Mesendoderm (in vitro differentiated cells): Measurements from ENCODE around the gene FTO.
A peak's percentile ranks its signal among the peaks of the same experiment; 100 is the strongest.

ENCODE experiments used
- DNase-seq: peaks from one replicate; pipeline ENCODE4 v3.0.0; 2013
- H2AK5ac ChIP-seq: 2 replicates; pipeline ENCODE4 v1.6.1; 2013; ENCODE audit warnings: low read length, inconsistent platforms
- H2BK120ac ChIP-seq: 2 replicates; pipeline ENCODE4 v1.6.1; 2013; ENCODE audit warnings: low read depth, mild to moderate bottlenecking, low read length, moderate library complexity, mixed read lengths
- H2BK15ac ChIP-seq: replicated peaks from 2 replicates; pipeline ENCODE4 v1.6.1; 2013; ENCODE audit warnings: low read depth, mild to moderate bottlenecking, moderate library complexity
- H2BK5ac ChIP-seq: 2 replicates; pipeline ENCODE4 v1.6.1; 2013; ENCODE audit warnings: low read length, inconsistent platforms
- H3K18ac ChIP-seq: 2 replicates; pipeline ENCODE4 v1.6.1; 2013; ENCODE audit warnings: mild to moderate bottlenecking, low read length, mixed read lengths
- H3K23ac ChIP-seq: one replicate; pipeline ENCODE4 v1.6.1; 2013; ENCODE audit warnings: low read length
- H3K27ac ChIP-seq: 2 replicates; pipeline ENCODE4 v1.5.1; 2013; ENCODE audit warnings: low read depth, mild to moderate bottlenecking, inconsistent platforms, low read length, moderate library complexity
- H3K27me3 ChIP-seq: 2 replicates; pipeline ENCODE4 v1.6.1; 2013; ENCODE audit warnings: low read length, control low read depth, mild to moderate bottlenecking, inconsistent platforms; ENCODE audit not compliant: insufficient read depth, poor library complexity
- H3K36me3 ChIP-seq: 2 replicates; pipeline ENCODE4 v1.6.1; 2013; ENCODE audit warnings: low read length, inconsistent platforms; ENCODE audit not compliant: control insufficient read depth, insufficient read depth
- H3K4ac ChIP-seq: one replicate; pipeline ENCODE4 v1.6.1; 2013; ENCODE audit warnings: low read depth, mild to moderate bottlenecking, low read length, moderate library complexity
- H3K4me1 ChIP-seq: 2 replicates; pipeline ENCODE4 v1.6.1; 2013; ENCODE audit warnings: low read depth, low read length, inconsistent platforms; ENCODE audit not compliant: control insufficient read depth
- H3K4me2 ChIP-seq: 2 replicates; pipeline ENCODE4 v1.6.1; 2013; ENCODE audit warnings: low read length
- H3K4me3 ChIP-seq: 2 replicates; pipeline ENCODE4 v1.5.1; 2013; ENCODE audit warnings: mild to moderate bottlenecking, low read length
- H3K56ac ChIP-seq: one replicate; pipeline ENCODE4 v1.6.1; 2013; ENCODE audit warnings: low read length
- H3K79me1 ChIP-seq: 2 replicates; pipeline ENCODE4 v1.6.1; 2013; ENCODE audit warnings: low read length, inconsistent platforms
- H3K79me2 ChIP-seq: 2 replicates; pipeline ENCODE4 v1.6.1; 2013; ENCODE audit warnings: mild to moderate bottlenecking, low read length; ENCODE audit not compliant: control insufficient read depth, insufficient read depth
- H3K9ac ChIP-seq: 2 replicates; pipeline ENCODE4 v1.6.1; 2013; ENCODE audit warnings: low read length, inconsistent platforms
- H4K5ac ChIP-seq: one replicate; pipeline ENCODE4 v1.6.1; 2013; ENCODE audit warnings: low read length
- H4K8ac ChIP-seq: one replicate; pipeline ENCODE4 v1.6.1; 2013; ENCODE audit warnings: low read depth, mild to moderate bottlenecking, control low read depth, low read length, moderate library complexity
- WGBS: extraction: QIAGEN DNeasy Blood & Tissue Kit; methylation state at CpG from one replicate; pipeline ENCODE4 v1.1.7; 2013; ENCODE audit warnings: low lambda C conversion rate, missing lambda C conversion rate; ENCODE audit not compliant: insufficient coverage; ENCODE audit errors: extremely low coverage; 5-methylcytosine and 5-hydroxymethylcytosine counted together

Gene FTO

DNA sequence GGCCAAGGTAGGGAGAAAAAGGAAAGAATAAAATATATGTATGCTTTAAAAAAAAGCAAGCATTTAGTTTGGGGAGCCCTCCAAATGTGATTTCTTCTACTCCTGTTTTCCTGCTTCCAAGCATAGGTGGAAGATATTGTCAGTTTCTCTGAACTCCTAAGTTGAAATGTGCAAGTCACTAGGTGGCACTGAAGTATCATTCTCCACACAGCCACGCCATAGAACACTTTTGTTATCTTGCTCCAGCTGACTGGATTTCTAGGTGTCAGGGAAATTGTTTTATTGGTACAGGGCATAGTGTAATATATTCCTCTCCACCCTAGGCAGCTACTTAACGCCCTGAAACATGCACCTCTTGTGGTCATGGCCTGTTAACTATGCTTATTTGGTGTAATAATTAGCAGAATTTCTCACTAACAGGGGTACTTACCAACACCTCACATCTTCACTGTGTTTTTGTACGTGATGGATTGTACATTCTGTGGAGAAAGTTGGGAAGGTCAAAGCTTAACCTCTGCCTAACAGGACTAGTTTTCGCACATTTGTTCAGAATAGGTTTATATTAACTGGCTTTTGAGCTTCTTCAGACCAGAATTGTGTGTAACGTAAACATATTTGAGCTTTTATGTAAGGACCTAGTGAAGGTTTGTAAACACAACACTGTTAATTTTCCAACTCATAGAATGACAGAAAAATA is 69.3 kb downstream of the FTO start:
- no peak overlapping the region for H2BK15ac ChIP-seq
- H3K79me1 ChIP-seq, result no peaks in the 10 kb centered on the region
- no peaks in the 10 kb centered on the region for H3K27me3 ChIP-seq
- no peak overlapping the region for H3K23ac ChIP-seq
- H2AK5ac ChIP-seq, result no peak overlapping the region
- H3K4me2 ChIP-seq, result no peak overlapping the region
- no peak overlapping the region for H3K9ac ChIP-seq
- H2BK5ac ChIP-seq, result no peak overlapping the region
- DNase-seq, result peak; percentile 67
- WGBS, result no CpG with 5 or more reads among the region's 5 CpGs
- H4K8ac ChIP-seq, result no peak overlapping the region
- no peak overlapping the region for H4K5ac ChIP-seq
- H3K18ac ChIP-seq, result no peak overlapping the region
- no peak overlapping the region for H3K56ac ChIP-seq
- H3K4me3 ChIP-seq, result no peak overlapping the region
- H3K79me2 ChIP-seq, result no peaks in the 10 kb centered on the region
- peaks cover 2% of the 10 kb centered on the region for H3K4me1 ChIP-seq
- H3K4ac ChIP-seq, result no peak overlapping the region
- no peak overlapping the region for H2BK120ac ChIP-seq
- no peak overlapping the region for H3K27ac ChIP-seq
- H3K36me3 ChIP-seq, result no peaks in the 10 kb centered on the region

DNA sequence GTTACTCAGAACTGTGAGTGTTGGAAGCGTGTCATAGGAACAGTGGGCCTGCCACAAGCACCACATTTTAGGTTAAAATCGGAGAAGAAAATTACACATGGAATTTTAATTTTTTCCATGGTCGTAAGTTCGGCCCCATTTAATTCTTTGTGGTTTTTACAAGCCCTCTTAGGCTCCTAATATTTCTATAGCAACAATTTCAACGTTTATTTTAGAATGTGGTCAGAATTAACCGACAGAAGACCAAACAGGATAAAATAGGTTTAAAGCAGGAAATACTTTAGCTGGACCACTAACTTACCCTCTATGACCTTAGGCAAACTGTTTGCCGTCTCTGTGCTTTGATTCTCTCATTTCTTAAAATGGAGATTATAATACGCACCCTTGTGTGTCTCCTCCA is 69.9 kb downstream of the FTO start:
- H3K79me2 ChIP-seq, result no peaks in the 10 kb centered on the region
- H3K4me2 ChIP-seq, result no peak overlapping the region
- DNase-seq, result no peak
- no peak overlapping the region for H2AK5ac ChIP-seq
- no peaks in the 10 kb centered on the region for H3K79me1 ChIP-seq
- H2BK120ac ChIP-seq, result no peak overlapping the region
- no peak overlapping the region for H3K4me3 ChIP-seq
- H3K27ac ChIP-seq, result no peak overlapping the region
- no peak overlapping the region for H3K23ac ChIP-seq
- no peaks in the 10 kb centered on the region for H3K36me3 ChIP-seq
- no peak overlapping the region for H3K56ac ChIP-seq
- H4K8ac ChIP-seq, result no peak overlapping the region
- H2BK15ac ChIP-seq, result no peak overlapping the region
- no peak overlapping the region for H3K9ac ChIP-seq
- H4K5ac ChIP-seq, result no peak overlapping the region
- H3K4me1 ChIP-seq, result peaks cover 2% of the 10 kb centered on the region
- H2BK5ac ChIP-seq, result no peak overlapping the region
- no peaks in the 10 kb centered on the region for H3K27me3 ChIP-seq
- no peak overlapping the region for H3K4ac ChIP-seq
- no CpG with 5 or more reads among the region's 8 CpGs for WGBS
- no peak overlapping the region for H3K18ac ChIP-seq

DNA sequence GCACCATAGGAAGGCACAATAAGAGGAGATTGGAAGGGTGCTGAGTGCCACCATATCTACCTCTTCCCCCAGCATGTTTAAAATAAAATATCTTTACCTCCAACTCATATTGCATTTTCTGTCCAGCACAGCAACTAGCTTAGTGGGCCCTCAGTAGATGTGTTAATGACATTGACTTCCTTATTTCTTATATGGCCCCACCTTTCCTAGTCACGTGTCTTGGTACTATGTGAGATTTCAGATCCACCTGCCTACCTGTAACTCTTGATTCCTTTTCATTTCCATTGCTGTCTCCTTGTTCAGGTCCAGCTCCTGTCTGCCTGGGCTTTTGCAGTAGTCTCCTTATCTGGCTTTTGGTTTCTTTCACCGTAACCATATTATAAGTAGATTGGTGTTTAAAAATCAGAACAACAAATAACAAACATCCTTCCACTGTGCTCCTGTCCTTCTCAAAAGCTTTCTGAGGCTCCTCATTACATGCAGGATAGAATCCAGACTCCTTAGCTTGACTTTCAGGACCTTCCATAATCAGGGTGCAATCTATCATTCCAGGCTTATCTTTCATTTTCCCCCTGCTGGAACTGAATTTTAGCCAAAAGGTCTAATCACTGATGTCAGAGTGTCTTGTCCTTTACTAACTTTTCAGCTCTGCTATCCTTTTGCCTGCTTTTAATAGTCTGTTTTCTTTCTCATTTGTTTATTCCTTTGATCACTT is 71.3 kb downstream of the FTO start:
- Histone ChIP-seq H4K8ac (no peak overlapping the region), H3K27me3 (no peaks in the 10 kb centered on the region), H3K79me1 (peaks cover 3% of the 10 kb centered on the region), H3K4me3 (no peak overlapping the region), H3K27ac (no peak overlapping the region), H3K79me2 (no peaks in the 10 kb centered on the region), H2BK15ac (peak overlapping the region; percentile 45), H3K56ac (no peak overlapping the region), H3K9ac (no peak overlapping the region), H3K18ac (no peak overlapping the region), H3K36me3 (no peaks in the 10 kb centered on the region), H4K5ac (no peak overlapping the region), H2BK120ac (peak overlapping the region; percentile 28), H2BK5ac (no peak overlapping the region), H2AK5ac (no peak overlapping the region), H3K4me1 (peaks cover 2% of the 10 kb centered on the region), H3K4me2 (no peak overlapping the region), H3K23ac (no peak overlapping the region), H3K4ac (no peak overlapping the region)
- WGBS, result no CpG with 5 or more reads among the region's 2 CpGs
- peak; percentile 60 for DNase-seq

DNA sequence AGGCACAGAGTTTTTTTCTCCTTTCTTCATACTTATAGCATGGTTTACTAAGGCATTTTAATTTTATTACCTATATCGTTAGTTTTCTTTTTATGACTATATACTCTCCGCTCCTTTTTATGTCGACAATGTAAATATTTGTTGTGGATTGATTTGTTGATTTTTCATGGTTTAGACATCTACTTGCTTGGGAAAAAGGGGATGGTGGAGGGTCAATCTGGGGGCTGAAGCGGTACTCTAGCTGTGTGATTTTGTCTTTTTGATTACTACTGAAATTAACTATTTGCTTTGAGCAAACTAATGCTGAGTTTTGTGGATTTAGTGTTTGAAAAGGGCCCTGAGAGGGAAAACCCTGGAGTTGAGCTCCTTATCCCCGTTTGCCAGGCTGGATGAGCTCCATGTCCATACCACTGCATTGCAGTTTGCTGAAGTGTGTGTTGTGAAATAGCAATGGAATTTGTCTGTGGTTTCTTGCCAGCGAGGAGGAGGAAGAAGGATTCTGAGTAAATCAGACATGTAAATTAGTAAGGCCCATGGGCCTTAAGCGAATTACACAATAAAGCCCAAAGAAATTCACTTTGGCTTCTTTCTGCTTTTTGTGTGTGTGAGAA is 72.0 kb downstream of the FTO start:
- H3K18ac ChIP-seq, result no peak overlapping the region
- peak; percentile 88 for DNase-seq
- H3K79me1 ChIP-seq, result peaks cover 3% of the 10 kb centered on the region
- H4K8ac ChIP-seq, result no peak overlapping the region
- H4K5ac ChIP-seq, result no peak overlapping the region
- H3K23ac ChIP-seq, result no peak overlapping the region
- H3K79me2 ChIP-seq, result no peaks in the 10 kb centered on the region
- H2BK15ac ChIP-seq, result no peak overlapping the region
- no CpG with 5 or more reads among the region's 7 CpGs for WGBS
- H3K27me3 ChIP-seq, result no peaks in the 10 kb centered on the region
- no peaks in the 10 kb centered on the region for H3K4me1 ChIP-seq
- H3K36me3 ChIP-seq, result no peaks in the 10 kb centered on the region
- H3K9ac ChIP-seq, result no peak overlapping the region
- H2BK120ac ChIP-seq, result no peak overlapping the region
- H2AK5ac ChIP-seq, result no peak overlapping the region
- H3K56ac ChIP-seq, result no peak overlapping the region
- H3K4me3 ChIP-seq, result no peak overlapping the region
- H3K4ac ChIP-seq, result peak overlapping the region; percentile 31
- no peak overlapping the region for H2BK5ac ChIP-seq
- H3K27ac ChIP-seq, result peak overlapping the region; percentile 20
- no peak overlapping the region for H3K4me2 ChIP-seq

DNA sequence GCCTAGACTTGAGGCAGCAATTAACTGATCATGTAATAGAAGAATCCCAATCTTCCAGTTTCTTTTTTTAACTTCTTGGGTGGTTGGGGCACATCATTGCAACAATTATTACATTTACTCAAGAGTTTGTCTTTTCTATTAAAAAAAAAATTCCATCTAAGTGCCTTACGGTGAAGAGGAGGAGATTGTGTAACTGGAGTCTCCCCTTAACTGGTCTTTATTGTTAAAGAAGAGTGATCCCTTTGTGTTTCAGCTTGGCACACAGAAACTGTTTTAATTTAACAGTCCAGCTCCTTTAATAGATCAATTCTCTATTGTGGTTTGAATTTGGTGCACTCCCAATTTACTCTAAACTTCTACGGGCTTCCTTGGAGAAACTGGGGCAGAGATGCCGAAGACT is 75.2 kb downstream of the FTO start:
- Histone ChIP-seq H3K79me1 (peaks cover 3% of the 10 kb centered on the region), H3K9ac (no peak overlapping the region), H3K56ac (no peak overlapping the region), H4K5ac (no peak overlapping the region), H3K4me2 (no peak overlapping the region), H2BK15ac (no peak overlapping the region), H3K4me1 (no peaks in the 10 kb centered on the region), H3K23ac (no peak overlapping the region), H3K4ac (no peak overlapping the region), H3K27ac (no peak overlapping the region), H3K27me3 (no peaks in the 10 kb centered on the region), H2BK5ac (no peak overlapping the region), H3K36me3 (no peaks in the 10 kb centered on the region), H3K4me3 (no peak overlapping the region), H4K8ac (no peak overlapping the region), H2BK120ac (no peak overlapping the region), H2AK5ac (no peak overlapping the region), H3K79me2 (no peaks in the 10 kb centered on the region), H3K18ac (no peak overlapping the region)
- no CpG with 5 or more reads among the region's 3 CpGs for WGBS
- no peak for DNase-seq
